Effector memory CD8-positive, alpha-beta T cell (primary cell): ENCODE results near the gene AGMAT.

Source experiments
- ATAC-seq: fragments of 150-1000 bp; cut with Tn5 transposase; replicated peaks from 2 replicates; pipeline ENCODE4 v1.10.0; 2021; ENCODE audit warnings: mild to moderate bottlenecking, moderate library complexity
- DNase-seq, 3 experiments: peaks; one replicate each; pipeline ENCODE4 v3.0.0; 2021
- H3K27ac Mint-ChIP-seq, 2 donors: one replicate each; pipeline ENCODE4 v1.8.0; 2022; ENCODE audit warnings: mild to moderate bottlenecking in 2 of 2, mixed read lengths in 2 of 2, moderate library complexity in 2 of 2
- H3K27me3 Mint-ChIP-seq, 2 donors: one replicate each; pipeline ENCODE4 v1.8.0; 2022; ENCODE audit warnings: mixed read lengths in 2 of 2
- H3K36me3 Mint-ChIP-seq: one replicate; pipeline ENCODE4 v1.8.0; 2022; ENCODE audit warnings: mild to moderate bottlenecking, moderate library complexity, mixed read lengths; ENCODE audit not compliant: insufficient read depth
- H3K4me1 Mint-ChIP-seq, 2 donors: one replicate each; pipeline ENCODE4 v1.8.0; 2022; ENCODE audit warnings: low read depth in 2 of 2, mixed read lengths in 2 of 2
- H3K4me3 Mint-ChIP-seq, 2 donors: one replicate each; pipeline ENCODE4 v1.8.0; 2022; ENCODE audit warnings: mild to moderate bottlenecking in 2 of 2, mixed read lengths in 2 of 2, moderate library complexity in 2 of 2
- H3K9me3 Mint-ChIP-seq, 2 donors: one replicate each; pipeline ENCODE4 v1.8.0; 2022; ENCODE audit warnings: mixed read lengths in 2 of 2

Gene AGMAT

GRCh38 chr1:15603050-15603965 lies 18.5 kb upstream of the AGMAT start:
- Mint-ChIP-seq H3K27me3 (peaks cover 0 to 11% of the 10 kb centered on the region in 2 donors), H3K4me3 (peak overlapping the region; percentile 76 to 85), H3K27ac (peak overlapping the region; percentile 68 to 89), H3K9me3 (no peaks in the 10 kb centered on the region), H3K4me1 (peaks cover 10 to 12% of the 10 kb centered on the region in 2 donors), H3K36me3 (peaks cover 10% of the 10 kb centered on the region)
- peak; percentile 85 to 87 (median 87) for DNase-seq
- ATAC-seq, result peak; percentile 99

GRCh38 chr1:15598436-15598835 lies 13.6 kb upstream of the AGMAT start:
- H3K36me3 Mint-ChIP-seq, result peaks cover 6% of the 10 kb centered on the region
- DNase-seq, result no peak
- no peak overlapping the region for H3K4me3 Mint-ChIP-seq
- no peaks in the 10 kb centered on the region for H3K9me3 Mint-ChIP-seq
- H3K27ac Mint-ChIP-seq, result no peak overlapping the region
- no peak for ATAC-seq
- H3K27me3 Mint-ChIP-seq, result peaks cover 6 to 31% of the 10 kb centered on the region in 2 donors
- peaks cover 3 to 6% of the 10 kb centered on the region in 2 donors for H3K4me1 Mint-ChIP-seq

- no peaks in the 10 kb centered on the region for H3K4me1 Mint-ChIP-seq
- H3K9me3 Mint-ChIP-seq, result no peaks in the 10 kb centered on the region
- DNase-seq (no peak), ATAC-seq (no peak)
- H3K36me3 Mint-ChIP-seq, result no peaks in the 10 kb centered on the region
- H3K27ac Mint-ChIP-seq, result no peak overlapping the region
- H3K4me3 Mint-ChIP-seq, result no peak overlapping the region
- peaks cover 6 to 31% of the 10 kb centered on the region in 2 donors for H3K27me3 Mint-ChIP-seq
These were observed 11.2 kb upstream of the AGMAT start for GRCh38 chr1:15595809-15596617.

GRCh38 chr1:15592285-15592684 lies 7.4 kb upstream of the AGMAT start:
- Mint-ChIP-seq H3K9me3 (no peaks in the 10 kb centered on the region), H3K27ac (no peak overlapping the region), H3K4me3 (no peak overlapping the region), H3K36me3 (no peaks in the 10 kb centered on the region), H3K27me3 (peaks cover 4 to 9% of the 10 kb centered on the region in 2 donors), H3K4me1 (peaks cover 0 to 2% of the 10 kb centered on the region in 2 donors)
- ATAC-seq, result no peak
- DNase-seq, result no peak

DNA sequence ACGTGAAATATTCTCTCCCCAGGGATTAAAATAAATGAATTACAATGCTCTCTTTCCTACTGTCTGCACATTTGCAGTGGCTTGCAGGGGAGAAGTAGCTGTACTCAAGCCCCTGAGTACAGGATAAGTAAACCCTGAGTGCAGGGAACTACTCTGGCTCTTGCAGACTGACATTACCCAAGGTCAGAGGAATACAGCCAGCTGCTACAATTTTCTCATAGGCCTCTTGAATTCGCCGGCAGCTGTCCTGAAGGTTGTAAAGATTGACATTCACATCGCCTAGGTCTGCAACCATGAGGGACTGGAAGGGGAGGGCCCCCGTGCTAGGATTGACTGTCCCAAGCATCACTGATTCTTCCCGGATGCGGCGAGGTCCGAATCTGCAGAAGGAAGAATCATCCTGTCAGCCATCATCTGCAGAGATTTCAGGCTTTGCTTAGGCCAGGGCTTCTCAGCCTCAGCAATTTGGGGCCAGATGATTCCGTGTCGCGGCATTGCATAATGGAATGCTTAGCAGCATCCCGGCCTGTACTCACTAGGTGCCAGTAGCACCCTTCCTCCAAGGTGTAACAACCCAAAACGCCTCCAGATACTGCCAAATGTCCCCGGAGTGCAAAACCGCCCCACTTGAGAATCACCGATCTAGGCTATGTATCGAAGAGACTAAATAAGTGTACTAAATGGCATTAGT lies 1.7 kb downstream of the AGMAT start:
- Mint-ChIP-seq H3K27ac (no peak overlapping the region), H3K9me3 (no peaks in the 10 kb centered on the region), H3K4me3 (peak overlapping the region; percentile 80 to 83), H3K27me3 (no peaks in the 10 kb centered on the region), H3K36me3 (peaks cover 6% of the 10 kb centered on the region), H3K4me1 (peaks cover 22 to 23% of the 10 kb centered on the region in 2 donors)
- no peak for ATAC-seq
- DNase-seq, result no peak

- DNase-seq (no peak), ATAC-seq (peak; percentile 16)
- Mint-ChIP-seq H3K36me3 (no peaks in the 10 kb centered on the region), H3K9me3 (no peaks in the 10 kb centered on the region), H3K27ac (peak overlapping the region; percentile 93 to 96), H3K4me3 (peak overlapping the region; percentile 57 to 63), H3K27me3 (no peaks in the 10 kb centered on the region), H3K4me1 (peaks cover 18 to 22% of the 10 kb centered on the region in 2 donors)
These were observed 5.2 kb downstream of the AGMAT start for GRCh38 chr1:15579683-15580047.

DNA sequence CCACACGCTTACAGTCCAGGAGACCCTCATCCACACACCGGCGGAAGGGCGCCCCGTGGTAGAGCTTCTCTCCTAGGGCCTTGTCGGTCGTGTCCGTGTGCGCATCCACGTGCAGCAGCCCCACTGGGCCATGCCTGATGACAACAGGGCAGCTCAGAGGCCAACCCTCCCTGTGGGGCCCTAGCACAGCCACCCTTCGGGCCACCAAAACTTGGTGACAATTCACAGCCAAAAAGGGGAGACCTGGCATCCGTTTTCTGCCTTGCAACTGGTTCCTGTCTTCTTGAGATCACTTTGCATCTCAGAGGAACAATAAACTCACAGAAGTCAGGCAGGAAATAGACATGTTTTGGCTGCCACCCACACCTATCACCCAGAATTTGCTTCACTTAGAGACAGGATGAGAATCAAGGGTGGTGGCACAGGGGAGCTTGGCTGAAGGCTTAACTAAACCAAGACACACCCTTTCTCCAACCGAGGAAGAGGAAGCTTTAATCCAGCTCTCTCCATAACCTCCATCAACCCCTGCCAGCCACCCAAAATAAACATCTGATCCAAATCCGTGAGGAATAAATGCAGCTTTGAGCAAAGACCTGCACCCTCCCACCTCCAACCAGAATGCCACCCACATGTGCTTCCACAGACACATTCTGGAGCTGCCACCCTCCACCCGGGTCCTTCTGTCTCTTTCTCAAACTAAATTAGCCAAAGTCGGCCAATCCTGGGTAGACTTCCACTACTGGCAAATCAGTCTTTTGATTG lies 5.7 kb downstream of the AGMAT start:
- H3K4me3 Mint-ChIP-seq, result peak overlapping the region; percentile 57 to 63
- no peaks in the 10 kb centered on the region for H3K9me3 Mint-ChIP-seq
- no peaks in the 10 kb centered on the region for H3K36me3 Mint-ChIP-seq
- peak; percentile 5 to 29 (median 8) for DNase-seq
- H3K4me1 Mint-ChIP-seq, result peaks cover 18 to 22% of the 10 kb centered on the region in 2 donors
- no peaks in the 10 kb centered on the region for H3K27me3 Mint-ChIP-seq
- peak; percentile 88 for ATAC-seq
- peak overlapping the region; percentile 93 to 96 for H3K27ac Mint-ChIP-seq

GRCh38 chr1:15577691-15578090 lies 7.2 kb downstream of the AGMAT start:
- Mint-ChIP-seq H3K4me1 (peaks cover 18 to 20% of the 10 kb centered on the region in 2 donors), H3K4me3 (peak overlapping the region in 1 of 2 donors; percentile 63), H3K9me3 (no peaks in the 10 kb centered on the region), H3K27me3 (no peaks in the 10 kb centered on the region), H3K36me3 (no peaks in the 10 kb centered on the region), H3K27ac (peak overlapping the region in 1 of 2 donors; percentile 93)
- ATAC-seq (no peak), DNase-seq (no peak)

DNA sequence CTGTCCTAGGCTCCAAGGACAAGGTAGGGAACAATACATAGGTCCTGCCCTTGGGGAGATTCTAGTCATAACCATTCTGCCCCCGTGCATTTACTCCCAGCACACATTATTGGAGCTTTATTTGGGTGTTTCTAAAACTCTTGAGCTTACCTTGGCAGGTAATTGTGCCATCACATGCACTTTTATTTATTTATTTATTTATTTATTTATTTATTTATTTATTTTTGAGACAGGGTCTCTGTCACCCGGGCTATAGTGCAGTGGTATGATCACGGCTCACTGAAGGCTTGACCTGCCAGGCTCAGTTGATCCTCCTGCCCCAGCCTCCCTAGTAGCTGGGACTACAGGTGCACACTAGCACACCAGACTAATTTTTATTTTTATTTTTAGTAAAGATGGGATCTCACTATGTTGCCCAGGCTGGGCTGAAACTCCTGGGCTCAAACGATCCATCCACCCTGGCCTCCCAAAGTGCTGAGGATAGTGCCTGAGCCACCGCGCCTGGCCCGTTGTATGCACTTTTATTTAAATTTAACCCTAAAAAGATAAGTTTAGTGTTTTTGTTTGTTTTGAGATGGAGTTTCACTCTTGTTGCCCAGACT lies 9.2 kb downstream of the AGMAT start:
- no peak for ATAC-seq
- Mint-ChIP-seq H3K27me3 (no peaks in the 10 kb centered on the region), H3K36me3 (no peaks in the 10 kb centered on the region), H3K27ac (no peak overlapping the region), H3K4me3 (no peak overlapping the region), H3K4me1 (peaks cover 18 to 20% of the 10 kb centered on the region in 2 donors), H3K9me3 (no peaks in the 10 kb centered on the region)
- no peak for DNase-seq

DNA sequence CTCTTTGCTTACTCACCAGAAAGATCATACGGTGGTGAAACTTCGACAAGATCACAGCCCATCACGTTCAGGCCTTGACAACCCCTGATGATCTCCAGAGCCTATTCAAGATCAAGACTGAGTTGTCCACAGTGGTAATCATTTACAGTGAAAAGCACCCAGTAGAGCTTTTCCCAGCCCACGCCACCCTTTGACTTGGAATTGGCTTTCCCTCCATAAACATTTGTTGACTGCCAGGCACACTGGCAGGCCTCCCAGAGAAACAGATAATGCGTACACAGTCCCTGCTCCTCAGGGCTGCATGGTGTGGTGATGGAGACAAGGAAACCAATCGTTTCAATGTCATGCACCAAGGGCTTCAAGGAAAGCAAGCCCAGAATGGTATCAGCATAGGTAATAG lies 10.1 kb downstream of the AGMAT start:
- Mint-ChIP-seq H3K27ac (peak overlapping the region in 1 of 2 donors; percentile 16), H3K9me3 (no peaks in the 10 kb centered on the region), H3K4me1 (peaks cover 15 to 18% of the 10 kb centered on the region in 2 donors), H3K36me3 (peaks cover 9% of the 10 kb centered on the region), H3K4me3 (no peak overlapping the region), H3K27me3 (no peaks in the 10 kb centered on the region)
- DNase-seq (no peak), ATAC-seq (no peak)

DNA sequence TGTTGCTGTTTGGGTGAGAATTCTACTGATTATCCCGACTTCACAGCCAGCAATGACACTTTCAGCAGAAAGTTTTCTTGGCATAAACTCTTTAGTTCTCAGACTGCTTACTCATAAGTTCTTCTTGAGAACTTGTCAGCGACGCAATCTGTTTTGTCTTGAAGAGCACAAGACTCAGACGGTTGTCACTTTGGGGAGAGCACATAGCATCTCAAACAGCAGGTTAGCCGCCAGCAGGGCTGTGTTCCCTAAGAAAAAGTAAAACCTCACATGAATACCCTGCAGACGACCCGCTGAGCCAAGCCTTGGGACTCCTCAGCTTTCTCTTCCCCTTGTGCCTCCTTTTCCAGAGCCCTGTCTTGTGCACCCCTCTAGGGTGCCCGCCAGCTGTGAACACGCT lies 11.4 kb downstream of the AGMAT start:
- Mint-ChIP-seq H3K4me1 (peaks cover 2 to 6% of the 10 kb centered on the region in 2 donors), H3K36me3 (peaks cover 16% of the 10 kb centered on the region), H3K4me3 (no peak overlapping the region), H3K9me3 (no peaks in the 10 kb centered on the region), H3K27ac (no peak overlapping the region), H3K27me3 (no peaks in the 10 kb centered on the region)
- ATAC-seq, result no peak
- no peak for DNase-seq

DNA sequence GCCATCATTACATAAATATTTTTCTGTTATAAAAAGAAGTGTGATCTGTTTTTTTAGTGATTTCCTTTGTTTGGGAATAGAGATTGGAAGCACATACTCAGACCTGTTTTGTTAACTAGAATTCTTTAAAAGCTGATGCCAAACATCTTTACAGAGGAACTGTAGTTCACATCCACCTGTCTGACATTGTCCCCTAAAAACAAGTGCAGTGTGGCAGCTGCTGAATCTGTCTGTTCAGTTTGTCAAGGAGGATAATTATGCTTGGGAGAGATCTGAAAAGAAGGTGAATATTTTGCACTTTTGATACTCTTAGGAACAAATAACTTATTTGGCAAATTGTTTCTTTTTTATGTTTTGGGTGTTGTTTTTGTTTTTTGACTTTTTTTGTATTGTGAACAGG lies 13.6 kb downstream of the AGMAT start:
- no peak for DNase-seq
- Mint-ChIP-seq H3K36me3 (peaks cover 22% of the 10 kb centered on the region), H3K4me3 (no peak overlapping the region), H3K9me3 (no peaks in the 10 kb centered on the region), H3K4me1 (no peaks in the 10 kb centered on the region), H3K27ac (peak overlapping the region; percentile 9 to 14), H3K27me3 (no peaks in the 10 kb centered on the region)
- no peak for ATAC-seq
